HG02759 (cell line): ENCODE data around the gene IRF4.

ENCODE experiments used
- ATAC-seq: cut with Tn5 transposase; IDR thresholded peaks from one replicate; pipeline ENCODE4 v1.9.1; 2021; ENCODE audit warnings: mild to moderate bottlenecking, moderate library complexity; ENCODE audit not compliant: unreplicated experiment

The IRF4 gene

DNA sequence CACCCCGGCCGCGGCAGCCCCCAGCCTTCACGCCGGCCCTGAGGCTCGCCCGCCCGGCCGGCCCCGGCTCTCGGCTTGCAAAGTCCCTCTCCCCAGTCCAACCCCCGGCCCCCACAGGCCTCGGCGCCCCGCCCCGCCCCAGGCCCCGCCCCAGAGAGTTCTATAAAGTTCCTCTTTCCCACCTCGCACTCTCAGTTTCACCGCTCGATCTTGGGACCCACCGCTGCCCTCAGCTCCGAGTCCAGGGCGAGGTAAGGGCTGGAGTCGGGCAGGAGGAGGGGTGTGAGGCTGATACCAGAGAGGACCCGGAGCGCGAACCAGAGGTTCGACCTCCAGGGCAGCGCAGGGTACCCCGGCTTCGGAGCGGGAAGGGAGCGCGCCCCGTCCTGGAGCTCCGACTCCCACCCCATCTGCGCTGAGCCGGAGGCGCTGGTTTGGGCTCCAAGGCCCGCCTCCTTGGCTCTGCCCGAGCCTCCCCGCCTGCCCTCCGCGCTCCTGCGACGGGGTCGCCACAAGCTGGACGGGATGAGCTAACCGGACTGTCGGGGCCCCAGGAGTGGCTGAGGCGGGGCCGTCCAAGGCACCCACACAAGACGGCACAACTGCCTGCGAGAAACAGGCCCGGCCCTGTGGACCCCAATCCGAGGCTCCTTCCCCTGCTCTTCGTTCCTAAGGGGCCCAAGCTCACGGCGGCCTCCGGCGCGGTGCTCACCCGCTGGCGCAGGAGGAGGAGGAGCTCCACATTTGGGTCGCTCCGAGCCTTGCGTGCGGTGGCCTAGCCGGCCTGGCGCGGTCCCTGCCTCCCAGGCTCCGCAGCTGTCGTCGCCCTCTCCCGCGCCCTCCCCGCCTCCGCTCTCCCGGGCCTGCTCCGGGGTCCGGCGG, at the start of gene IRF4:
TSS of gene IRF4 (plus strand) at position 194 of the 882 bp plus-strand sequence. CDS start 1,401 bp downstream, outside the sequence.
- peak; percentile 51 for ATAC-seq

DNA sequence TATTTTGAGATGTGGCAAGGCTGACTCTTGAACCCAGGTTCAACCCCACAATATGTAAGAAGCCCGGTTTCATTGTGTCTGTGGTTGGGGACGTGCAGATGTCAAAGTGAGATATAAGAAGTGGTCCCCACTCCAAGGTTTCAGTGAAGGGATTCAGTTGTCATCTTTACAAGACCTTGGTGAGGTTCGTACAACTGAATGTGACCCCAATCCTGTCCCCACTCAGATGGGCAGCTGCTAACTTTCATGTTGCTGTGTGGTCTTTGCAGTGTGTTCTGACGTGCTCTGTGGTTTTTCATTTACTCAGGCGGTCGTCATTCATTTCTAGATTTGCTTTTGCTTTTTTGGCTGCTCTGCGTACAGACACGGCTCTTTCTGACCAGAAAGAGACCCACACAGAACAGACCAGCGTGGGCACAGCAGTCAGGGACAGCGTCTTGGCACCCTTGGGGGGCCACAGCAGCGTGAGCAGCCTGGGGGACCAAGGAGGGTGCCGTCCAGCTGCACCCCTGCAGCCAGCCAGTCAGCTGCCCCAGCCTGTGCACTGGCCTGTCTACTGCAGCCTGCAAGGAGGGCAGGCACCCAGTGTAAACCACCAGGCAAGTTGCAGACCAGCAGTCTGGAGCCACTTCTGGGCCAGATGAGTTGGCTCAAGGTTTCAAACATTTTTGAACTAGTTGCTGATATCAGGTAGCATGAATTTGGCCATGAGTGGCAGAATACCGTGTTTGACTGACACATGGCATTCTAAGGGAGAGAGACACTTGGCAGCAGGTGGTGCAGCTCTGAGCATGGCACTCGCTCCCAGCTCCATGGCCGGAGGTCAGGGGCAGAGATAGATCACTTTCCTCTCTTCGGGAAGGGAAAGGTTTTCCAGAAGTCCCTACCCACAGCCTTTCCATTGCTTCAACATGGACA, 49.4 kb upstream of the IRF4 start:
- peak; percentile 65 for ATAC-seq

DNA sequence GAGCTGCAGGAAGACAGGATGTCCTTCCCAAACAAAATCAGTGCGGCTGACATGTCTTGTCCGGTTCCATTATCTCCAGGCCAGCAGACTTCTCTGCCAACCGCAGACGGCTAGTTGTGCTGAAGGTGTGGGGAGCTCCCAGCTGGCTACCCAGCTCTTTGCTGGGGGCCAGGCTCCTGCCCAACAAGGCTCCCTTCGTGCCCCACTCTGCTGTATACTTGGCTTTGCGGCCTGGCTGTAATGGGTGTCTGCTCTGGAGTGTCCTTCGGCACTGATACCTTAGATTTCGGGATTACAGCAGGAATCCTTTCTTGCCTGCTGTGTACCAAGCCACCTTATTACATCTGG, 48.7 kb upstream of the IRF4 start:
- ATAC-seq: no peak

DNA sequence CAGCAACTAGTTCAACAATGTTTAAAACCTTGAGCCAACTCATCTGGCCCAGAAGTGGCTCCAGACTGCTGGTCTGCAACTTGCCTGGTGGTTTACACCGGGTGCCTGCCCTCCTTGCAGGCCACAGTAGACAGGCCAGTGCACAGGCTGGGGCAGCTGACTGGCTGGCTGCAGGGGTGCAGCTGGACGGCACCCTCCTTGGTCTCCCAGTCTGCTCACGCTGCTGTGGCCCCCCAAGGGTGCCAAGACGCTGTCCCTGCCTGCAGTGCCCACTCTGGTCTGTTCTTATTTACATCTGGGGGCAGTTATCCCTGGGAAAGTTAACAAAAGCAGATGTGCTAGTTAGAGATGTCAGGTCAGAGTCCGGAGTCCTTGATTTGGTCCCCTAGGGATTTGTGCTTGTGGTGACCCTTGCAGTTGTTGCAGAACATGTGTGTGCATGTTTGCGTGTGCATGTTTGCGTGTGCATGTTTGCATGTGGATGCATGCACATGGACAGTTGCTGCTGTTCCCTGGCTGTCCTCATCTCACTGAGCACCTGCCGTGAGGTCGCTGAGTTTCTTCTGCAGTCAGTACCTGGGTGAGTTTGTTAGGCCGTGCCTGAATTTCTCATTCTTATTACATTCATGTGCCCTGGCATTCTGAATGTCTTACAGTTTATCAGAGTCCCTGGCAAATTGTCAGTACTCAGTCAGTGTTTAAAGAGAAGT, 48.2 kb upstream of the IRF4 start:
- ATAC-seq: no peak

DNA sequence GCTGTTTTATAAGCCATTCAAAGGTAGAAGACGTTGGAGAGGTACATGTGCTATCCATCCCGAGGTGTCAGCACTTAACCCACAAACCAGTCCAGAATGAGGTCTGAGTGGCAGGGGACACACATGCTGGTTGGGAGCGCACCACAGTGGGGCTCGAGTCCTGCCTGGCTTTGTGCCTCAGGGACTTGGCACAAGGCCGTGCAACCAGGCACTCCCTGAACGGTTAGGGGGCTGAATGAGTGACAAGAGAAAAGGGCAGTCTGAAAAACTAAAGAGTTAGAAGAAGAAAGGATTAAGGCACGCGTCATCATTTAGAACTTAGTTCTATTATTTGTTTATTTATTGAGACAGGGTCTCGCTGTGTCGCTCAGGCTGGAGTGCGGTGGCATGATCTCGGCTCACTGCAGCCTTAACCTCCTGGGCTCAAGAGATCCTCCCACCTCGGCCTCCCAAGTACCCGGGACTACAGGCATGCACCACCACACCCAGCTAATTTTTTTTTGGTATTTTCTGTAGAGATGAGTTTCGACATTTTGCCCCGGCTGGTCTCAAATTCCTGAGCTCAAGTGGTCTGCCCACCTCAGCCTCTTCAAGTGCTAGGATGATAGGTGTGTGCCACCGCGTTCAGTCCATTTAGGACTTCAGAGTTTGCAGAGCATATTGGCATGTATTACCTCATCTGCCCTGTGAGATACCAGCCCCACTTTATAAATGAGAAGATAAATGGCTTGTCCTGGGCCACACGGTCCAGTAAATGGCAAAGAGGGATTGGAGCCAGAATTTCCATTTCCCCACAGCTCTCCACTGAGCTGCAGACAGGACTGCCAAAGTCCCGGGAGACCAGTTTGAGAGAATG, 47.4 kb upstream of the IRF4 start:
- no peak for ATAC-seq

DNA sequence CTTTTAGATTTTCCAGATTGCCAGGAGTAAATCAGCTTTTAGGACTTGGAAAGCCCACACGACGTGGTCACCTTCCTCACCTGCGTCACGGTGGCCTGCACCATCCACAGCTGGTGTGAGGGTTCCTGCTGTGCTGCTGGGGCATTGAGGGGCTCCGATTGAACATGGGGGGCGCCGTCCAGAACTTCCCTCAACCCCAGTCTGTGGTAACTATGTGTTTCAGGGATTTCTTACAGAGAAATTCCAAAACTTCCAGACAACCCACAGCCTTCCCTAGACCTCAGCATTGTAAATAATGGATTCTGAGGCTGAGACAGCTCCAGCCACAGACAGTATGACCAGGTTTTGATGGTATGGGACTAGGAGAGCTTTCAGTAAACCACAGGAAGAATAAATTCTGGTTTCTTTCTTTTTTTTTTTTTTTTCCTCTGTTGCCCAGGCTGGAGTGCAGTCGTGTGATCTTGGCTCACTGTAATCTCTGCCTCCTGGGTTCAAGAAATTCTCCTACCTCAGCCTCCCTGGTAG, 46.7 kb upstream of the IRF4 start:
- ATAC-seq: no peak

DNA sequence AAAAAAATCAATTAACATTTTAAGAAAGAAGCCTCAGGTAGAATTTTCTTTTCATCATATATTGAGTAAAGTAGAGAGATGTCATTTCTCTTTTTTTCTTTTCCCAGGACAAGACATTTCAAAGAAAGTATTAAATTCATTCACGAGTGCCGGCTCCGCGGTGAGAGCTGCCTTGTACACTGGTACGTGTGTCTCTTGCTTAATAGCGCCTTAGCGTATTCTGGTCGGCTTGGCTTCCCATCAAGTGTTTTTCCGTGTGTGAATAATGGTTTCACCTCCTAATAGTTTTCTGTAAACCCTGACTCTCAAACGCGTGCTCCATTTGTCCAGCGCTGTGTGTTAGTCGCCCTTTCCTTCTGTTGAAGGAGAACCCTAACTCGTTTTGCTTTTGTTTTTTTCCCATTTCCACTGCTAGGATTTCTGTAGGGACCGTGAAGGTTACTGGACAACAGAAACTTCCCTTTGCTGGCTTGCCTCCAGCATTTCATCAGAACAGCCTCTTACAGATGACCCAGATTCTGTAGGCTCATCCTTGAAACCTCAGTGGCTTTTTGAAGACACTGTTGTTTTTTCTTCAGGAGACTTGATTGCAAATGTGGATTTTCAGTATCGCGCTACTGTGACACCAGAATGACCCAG, 45.7 kb upstream of the IRF4 start:
- ATAC-seq: no peak

DNA sequence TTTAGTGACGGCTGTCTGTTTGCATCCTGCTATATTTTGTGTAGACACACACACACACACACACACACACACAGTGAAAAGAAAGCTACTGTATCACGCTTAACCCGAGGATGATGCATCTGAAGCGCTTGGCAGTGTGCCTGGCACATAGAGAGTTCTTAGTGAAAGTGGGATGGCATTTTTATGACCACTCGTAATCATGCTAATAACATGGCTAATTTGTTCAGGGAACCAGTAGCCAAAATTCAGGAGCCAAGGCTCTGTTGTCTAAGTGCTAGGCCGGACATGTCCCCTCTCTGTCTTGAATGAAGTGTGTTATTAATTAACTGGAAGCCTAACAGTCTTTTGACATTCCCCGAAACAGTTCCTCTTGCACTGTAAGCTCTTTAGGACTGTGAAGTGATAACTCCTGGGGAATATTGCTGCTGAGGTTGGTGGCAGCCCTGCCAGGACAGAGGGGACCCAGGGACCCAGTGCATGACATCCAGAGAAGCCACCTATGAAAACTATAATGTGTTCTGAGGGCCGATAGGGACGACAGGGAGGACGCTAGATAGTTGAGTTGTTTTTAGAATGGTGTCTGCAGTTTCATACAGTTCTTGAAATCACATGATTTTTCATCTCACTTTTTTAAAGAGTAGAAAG, 45.0 kb upstream of the IRF4 start:
- no peak for ATAC-seq

DNA sequence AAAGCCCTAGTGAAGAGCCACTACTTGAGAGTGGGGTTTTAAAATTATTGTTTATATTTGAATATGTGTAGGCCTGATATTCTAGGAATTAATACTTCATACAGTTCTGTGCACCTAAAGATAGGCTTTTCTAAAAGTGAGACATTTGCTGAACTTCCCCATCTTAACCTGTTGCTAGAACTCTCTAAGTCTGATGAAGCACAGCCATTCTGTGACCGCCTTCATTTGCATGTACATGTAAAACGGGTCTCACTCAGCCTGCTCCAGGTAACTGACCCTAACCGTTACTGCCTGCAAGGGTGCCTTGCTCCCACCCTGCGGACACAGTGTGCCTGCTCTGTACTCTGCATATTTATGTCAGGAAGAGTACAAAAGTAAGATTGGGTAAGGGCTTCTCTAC, 44.3 kb upstream of the IRF4 start:
- peak; percentile 80 for ATAC-seq

DNA sequence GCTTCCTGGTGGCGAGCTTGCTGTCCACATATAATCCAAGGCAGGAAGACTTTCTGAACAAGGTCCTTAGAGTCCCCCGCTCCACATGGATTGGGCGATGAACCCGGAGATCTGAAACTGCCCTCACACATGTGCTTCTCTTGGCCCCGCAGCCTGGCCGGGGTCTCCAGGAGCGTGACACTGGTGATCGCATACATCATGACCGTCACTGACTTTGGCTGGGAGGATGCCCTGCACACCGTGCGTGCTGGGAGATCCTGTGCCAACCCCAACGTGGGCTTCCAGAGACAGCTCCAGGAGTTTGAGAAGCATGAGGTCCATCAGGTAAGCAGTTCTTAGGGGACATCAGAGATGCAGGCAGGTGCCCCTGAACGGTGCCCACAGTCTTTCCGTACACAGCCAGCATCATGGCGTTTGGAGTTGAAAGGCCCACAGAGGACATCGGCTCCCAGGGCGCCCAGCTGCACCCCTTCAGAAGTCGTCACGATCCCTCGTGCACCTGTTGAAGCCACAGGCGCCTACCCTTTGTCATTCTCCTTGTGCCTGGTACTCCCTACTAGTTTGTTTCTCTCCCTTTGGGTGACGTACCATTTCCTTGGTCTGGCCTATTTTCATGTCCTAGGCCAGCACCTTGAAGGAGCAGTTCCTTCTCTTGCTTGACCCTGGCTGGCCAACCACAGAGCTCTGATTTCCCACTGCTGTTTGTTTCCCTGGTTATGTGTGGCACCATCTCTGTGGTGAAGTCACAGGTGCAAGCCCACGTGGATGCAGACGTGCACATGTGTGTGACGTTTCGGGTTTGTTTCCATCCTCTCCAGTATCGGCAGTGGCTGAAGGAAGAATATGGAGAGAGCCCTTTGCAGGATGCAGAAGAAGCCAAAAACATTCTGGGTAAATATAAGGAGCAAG, 43.3 kb upstream of the IRF4 start:
- ATAC-seq: no peak

DNA sequence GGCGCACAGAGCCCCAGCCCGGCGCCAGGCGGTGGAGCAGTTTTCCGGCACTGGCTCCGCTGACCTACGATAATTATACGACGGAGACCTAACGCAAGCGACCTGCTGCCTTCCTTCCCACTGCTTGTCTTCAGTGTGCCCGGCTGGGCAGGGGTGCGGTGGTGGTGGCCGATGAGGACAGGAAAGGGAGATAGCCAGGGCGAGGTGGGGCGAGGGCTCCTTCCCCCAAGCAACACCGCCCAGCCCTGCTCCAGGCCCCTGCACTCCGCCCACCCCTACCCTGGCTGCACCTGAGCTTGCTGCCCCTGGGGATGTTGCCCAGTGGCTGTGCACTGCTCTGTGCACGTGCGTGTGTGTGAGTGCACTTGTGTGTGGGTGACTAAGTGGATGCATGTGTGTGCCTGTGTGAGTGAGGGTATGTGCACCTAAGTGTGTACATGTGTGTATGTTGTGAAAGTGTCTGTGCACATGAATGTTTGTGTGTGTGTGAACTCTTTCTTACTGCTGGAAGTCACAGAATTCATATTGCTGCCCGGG, 42.6 kb upstream of the IRF4 start:
- ATAC-seq: no peak

DNA sequence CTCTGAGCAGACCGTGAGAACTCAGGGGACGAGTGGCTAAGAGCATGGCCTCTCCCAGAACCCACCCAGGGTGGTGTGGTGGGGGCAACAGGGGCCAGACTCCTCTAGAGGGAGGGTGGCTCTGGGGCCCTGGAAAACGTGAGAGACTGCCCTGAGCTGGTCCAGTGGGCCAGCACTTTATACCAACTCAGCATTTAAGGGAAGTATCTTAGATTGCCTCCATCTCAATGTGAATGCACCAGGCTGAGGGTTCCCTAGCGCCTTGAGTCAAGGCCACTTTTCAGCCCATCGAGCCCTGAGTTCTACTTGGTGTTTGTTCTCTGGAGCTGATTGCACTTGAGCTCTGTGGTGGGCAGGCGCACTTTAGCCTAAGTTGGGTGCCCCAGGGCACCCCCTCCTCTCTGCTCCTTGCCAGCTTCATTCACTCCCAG, 42.0 kb upstream of the IRF4 start:
- no peak for ATAC-seq

DNA sequence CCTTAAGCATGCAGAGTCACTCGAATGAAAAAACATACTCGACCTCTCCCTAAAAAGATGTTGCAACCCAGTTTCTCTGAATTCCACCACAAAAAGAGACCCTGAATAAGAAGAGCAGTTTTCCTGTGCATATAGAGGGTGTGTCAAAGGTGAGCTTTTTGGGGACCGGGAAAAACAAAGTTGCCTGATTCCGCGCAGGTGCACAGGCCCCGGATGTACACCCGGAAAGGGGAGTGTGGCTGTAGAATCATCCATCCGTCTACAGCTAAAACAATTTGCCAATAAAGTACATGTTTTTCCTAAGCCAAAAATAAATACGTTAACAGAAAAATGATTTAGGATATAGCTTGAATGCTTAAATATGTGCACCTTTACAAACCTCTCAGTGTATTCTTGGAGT, 41.2 kb upstream of the IRF4 start:
- ATAC-seq: no peak

DNA sequence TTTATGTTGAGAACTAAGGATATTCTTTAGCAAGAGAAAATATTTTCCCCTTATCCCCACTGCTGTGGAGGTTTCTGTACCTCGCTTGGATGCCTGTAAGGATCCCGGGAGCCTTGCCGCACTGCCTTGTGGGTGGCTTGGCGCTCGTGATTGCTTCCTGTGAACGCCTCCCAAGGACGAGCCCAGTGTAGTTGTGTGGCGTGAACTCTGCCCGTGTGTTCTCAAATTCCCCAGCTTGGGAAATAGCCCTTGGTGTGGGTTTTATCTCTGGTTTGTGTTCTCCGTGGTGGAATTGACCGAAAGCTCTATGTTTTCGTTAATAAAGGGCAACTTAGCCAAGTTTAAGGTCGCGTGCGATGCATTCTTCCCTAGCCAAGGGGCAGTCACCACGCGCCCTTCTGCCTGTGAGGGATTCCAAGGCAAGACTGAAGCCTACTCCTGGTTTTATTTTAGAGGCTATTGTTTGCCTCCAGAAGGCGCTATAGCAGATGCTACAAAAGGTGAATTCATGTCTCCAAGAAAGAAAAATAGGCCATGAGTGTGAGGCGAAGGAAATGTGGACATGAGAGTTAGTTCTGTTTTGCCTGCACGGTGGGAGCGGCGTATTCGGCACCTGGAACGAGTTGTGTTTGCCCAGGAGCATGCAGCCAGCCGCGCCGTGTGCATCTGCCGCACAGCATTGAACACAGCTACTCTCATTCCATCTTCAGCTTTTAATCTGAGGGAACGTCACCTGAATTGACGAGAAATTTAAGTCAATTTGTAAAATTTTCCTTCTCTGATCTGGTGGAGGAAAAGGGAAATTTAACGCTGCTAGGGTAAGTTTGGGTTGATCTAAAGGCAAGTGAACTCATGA, 40.3 kb upstream of the IRF4 start:
- no peak for ATAC-seq

DNA sequence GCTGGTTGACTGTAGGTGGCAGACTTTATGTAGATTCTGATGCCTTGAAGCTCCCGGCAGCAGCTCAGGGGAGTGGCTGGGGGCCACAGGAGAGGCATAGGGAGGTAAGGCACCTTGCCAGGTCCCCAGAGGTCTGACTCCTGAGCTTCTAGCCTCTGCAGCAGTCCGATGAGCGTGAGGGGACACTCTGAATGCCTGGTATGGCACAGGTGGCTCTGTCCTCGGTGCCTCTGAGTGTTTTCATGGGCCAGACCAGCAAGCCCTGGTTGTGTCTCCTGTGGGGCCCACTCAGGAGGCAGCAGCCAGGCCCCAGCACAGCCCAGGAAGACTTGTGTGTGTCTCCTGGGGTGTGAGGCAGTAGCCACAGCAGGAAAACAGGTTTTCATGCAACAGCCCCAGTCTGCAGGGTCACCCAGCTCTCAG, 39.7 kb upstream of the IRF4 start:
- no peak for ATAC-seq

DNA sequence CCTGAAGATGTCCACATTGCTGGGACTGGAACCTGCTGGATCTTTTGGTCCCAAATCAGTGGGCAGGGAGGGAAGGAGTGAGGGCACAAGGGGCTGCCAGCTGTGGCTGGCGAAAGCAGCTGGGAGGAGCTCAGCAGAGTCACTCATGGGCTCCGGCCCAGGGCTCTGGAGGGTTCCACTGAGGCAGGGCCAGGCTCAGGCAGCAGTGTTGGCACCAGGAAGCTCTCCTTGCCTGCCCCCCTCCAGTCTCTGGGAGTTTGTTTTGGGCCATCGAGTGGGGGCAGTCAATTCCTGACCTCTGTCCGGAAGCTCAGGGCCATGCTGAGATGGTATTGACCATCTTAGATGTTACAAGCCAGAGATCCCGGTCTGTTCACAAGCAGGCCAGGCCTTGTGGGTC, 39.1 kb upstream of the IRF4 start:
- no peak for ATAC-seq
